K562 (cell line): ENCODE data around the gene ORMDL2. TPM values are rescaled to one million over a fixed set of nuclear protein-coding genes. Genes with fewer than 3 reads are reported as not detected.

ENCODE experiments used
- ATAC-seq: fragments of 200-7000 bp; cut with Tn5 transposase; 3 replicates; pipeline ENCODE4 v1.9.1; 2020; ENCODE audit warnings: moderate library complexity
- BruUV-seq: library from RNA; stranded (reverse); fragments of 400-500 nt; replicated peaks from 2 replicates; lab custom pipeline; 2021; lab: Mats Ljungman, UMichigan
- CTCF ChIA-PET: fragments of 300-600 bp; formaldehyde crosslinking; extraction: SDS; loops from one replicate; lab custom pipeline; 2021; ENCODE audit warnings: low intra/inter-chr PET ratio; lab: Yijun Ruan, JAX
- POLR2A ChIA-PET: fragments of 300-600, 350-650 bp; sonication (Branson Sonifier 250); formaldehyde crosslinking; extraction: SDS; loops from one replicate; lab custom pipeline; 2021; ENCODE audit warnings: antibody characterized with exemption, inconsistent platforms; lab: Yijun Ruan, JAX
- DNase-seq, 4 experiments: peaks; one replicate each; pipeline versions ENCODE4 v3.0.0 to v3.0.0-alpha.2; 2011 to 2018; ENCODE audit warnings: low spot score in 3 of 4, mixed read lengths in 3 of 4; ENCODE audit errors: extremely low read depth in 1 of 4
- FAIRE-seq: peaks from 2 replicates; lab custom pipeline; 2011; peaks lifted over from hg19 to GRCh38; lab: Jason Lieb, UNC
- H2AFZ ChIP-seq: 2 replicates; pipeline ENCODE4 v1.6.0; 2011; ENCODE audit warnings: low read depth, low read length, control low read depth, inconsistent platforms
- H3K27ac ChIP-seq: fragments of 200-600 bp; 3 replicates; pipeline ENCODE4 v1.8.0; 2011; ENCODE audit warnings: low read depth, mild to moderate bottlenecking, control low read depth, inconsistent platforms, low read length, moderate library complexity, mixed read lengths; ENCODE audit errors: extremely low read depth
- H3K27me3 ChIP-seq, 2 experiments: fragments of 300-600 bp in 1 of 2; 2 replicates in 1 of 2; 3 replicates in 1 of 2; pipeline versions ENCODE4 v1.6.0 to v1.8.0; 2011; ENCODE audit warnings: inconsistent platforms in 2 of 2, low read length in 2 of 2, mild to moderate bottlenecking in 1 of 2, mixed read lengths in 1 of 2, moderate library complexity in 1 of 2; ENCODE audit not compliant: control insufficient read depth in 2 of 2, insufficient read depth in 2 of 2
- H3K36me3 ChIP-seq: fragments of 300-600 bp; 3 replicates; pipeline ENCODE4 v1.8.0; 2011; ENCODE audit warnings: mild to moderate bottlenecking, low read length, inconsistent platforms; ENCODE audit not compliant: control insufficient read depth, insufficient read depth
- H3K4me1 ChIP-seq, 2 experiments: fragments of 200-600 bp in 1 of 2; replicated peaks in 1 of 2; 2 replicates in 1 of 2; 3 replicates in 1 of 2; pipeline versions ENCODE4 v1.5.1 to v1.8.0; 2011; ENCODE audit warnings: inconsistent platforms in 2 of 2, low read length in 2 of 2, mild to moderate bottlenecking in 1 of 2, mixed read lengths in 1 of 2, moderate library complexity in 1 of 2; ENCODE audit not compliant: control insufficient read depth in 2 of 2, insufficient read depth in 2 of 2
- H3K4me2 ChIP-seq: 2 replicates; pipeline ENCODE4 v1.6.1; 2011; ENCODE audit warnings: low read length, control low read depth, inconsistent platforms, mixed read lengths; ENCODE audit not compliant: insufficient read depth
- H3K4me3 ChIP-seq: fragments of 200-600 bp; sonication (generic), shearing (Covaris generic); 2 replicates; pipeline ENCODE4 v1.5.1; 2016; ENCODE audit warnings: control low read depth, inconsistent platforms
- H3K79me2 ChIP-seq: fragments of 200-600 bp; 3 replicates; pipeline ENCODE4 v1.8.0; 2011; ENCODE audit warnings: low read length, inconsistent platforms; ENCODE audit not compliant: control insufficient read depth, insufficient read depth
- H3K9ac ChIP-seq, 2 experiments: 2 replicates each; pipeline versions ENCODE4 v1.6.0 to v1.6.1; 2011; ENCODE audit warnings: low read depth in 2 of 2, low read length in 2 of 2, control low read depth in 1 of 2, inconsistent platforms in 1 of 2, mild to moderate bottlenecking in 1 of 2, mixed read lengths in 1 of 2; ENCODE audit not compliant: insufficient read depth in 1 of 2
- H3K9me1 ChIP-seq: one replicate; pipeline ENCODE4 v1.6.0; 2011; ENCODE audit warnings: inconsistent platforms, mild to moderate bottlenecking, low read length, moderate library complexity; ENCODE audit not compliant: control insufficient read depth, insufficient read depth
- H3K9me3 ChIP-seq: replicated peaks from 2 replicates; pipeline ENCODE4 v1.5.1; 2011; ENCODE audit warnings: low read depth, low read length, inconsistent platforms; ENCODE audit not compliant: control insufficient read depth, insufficient read depth
- H4K20me1 ChIP-seq: replicated peaks from 2 replicates; pipeline ENCODE4 v1.6.1; 2011; ENCODE audit warnings: low read length, inconsistent platforms, mixed read lengths; ENCODE audit not compliant: control insufficient read depth, insufficient read depth
- ATF3 ChIP-seq, 2 experiments: fragments of 450-650 bp in 1 of 2; sonication (generic) in 1 of 2; formaldehyde crosslinking in 1 of 2; IDR thresholded peaks in 1 of 2; conservative IDR thresholded peaks in 1 of 2; 2 replicates each; pipeline versions ENCODE4 v1.6.1 to v1.8.1; 2016 to 2023; ENCODE audit warnings: mild to moderate bottlenecking in 2 of 2, moderate library complexity in 2 of 2, inconsistent platforms in 1 of 2, missing genetic modification reagents in 1 of 2
- JUND ChIP-seq, 2 experiments: IDR thresholded peaks; 2 replicates in 1 of 2; 3 replicates in 1 of 2; pipeline ENCODE4 v1.6.1; 2011; ENCODE audit warnings: borderline replicate concordance in 2 of 2, low read depth in 2 of 2, low read length in 2 of 2, improper control_type of control experiment in 1 of 2, missing biosample characterization in 1 of 2, missing genetic modification characterization in 1 of 2, missing genetic modification reagents in 1 of 2
- RBBP5 ChIP-seq: fragments of 200-600 bp; sonication (generic); IDR thresholded peaks from 2 replicates; pipeline ENCODE4 v1.6.1; 2012; ENCODE audit warnings: borderline replicate concordance, mild to moderate bottlenecking, low read length, control low read depth, inconsistent platforms; ENCODE audit not compliant: insufficient read depth, poor library complexity, severe bottlenecking
- WGBS: fragments of 100-300 bp; shearing (Covaris generic); methylation state at CpG from one replicate; pipeline ENCODE4 v1.1.6; 2016; ENCODE audit warnings: low coverage, mixed read lengths; ENCODE audit not compliant: insufficient coverage; ENCODE audit errors: missing lambda C conversion rate; 5-methylcytosine and 5-hydroxymethylcytosine counted together
- in situ Hi-C: fragments of 300-500 bp; cut with MboI; formaldehyde crosslinking; loops from 4 replicates; pipeline ENCODE4 v1.15.0; 2018; ENCODE audit warnings: inconsistent platforms, mixed read lengths
- intact Hi-C: fragments of 100-400 bp; cut with micrococcal nuclease; formaldehyde crosslinking; loops from 2 replicates; pipeline ENCODE4 v1.14.2; 2022
- polyA plus RNA-seq, 8 experiments: library from polyadenylated mRNA; depleted of rRNA in 4 of 8; stranded (reverse) in 5 of 8; unstranded in 3 of 8; fragments of >200 nt; fragmentation: Nextera tagmentation in 2 of 8; fragmentation: Illumina TruSeq in 1 of 8; extraction: Ambion mirVana in 2 of 8; extraction: Trizol in 1 of 8; gene quantifications; 2 replicates each; pipeline versions ENCODE4 v1.2.1 to v1.2.3, GENCODE V29; 2011 to 2014; ENCODE audit warnings: inconsistent platforms in 1 of 8, missing spikeins in 1 of 8
- total RNA-seq, 7 experiments: library from RNA; depleted of rRNA in 6 of 7; stranded (reverse); fragments of >200 nt in 6 of 7; fragmentation: Illumina TruSeq in 2 of 7; extraction: Trizol in 2 of 7; gene quantifications; 2 replicates each; pipeline versions ENCODE4 v1.2.1 to v1.2.3, GENCODE V29; 2011 to 2021; ENCODE audit warnings: low replicate concordance in 1 of 7

ORMDL2 gene
- total and polyA plus RNA-seq, 9 of the 15 experiments (the other 6 are each of a cell fraction or from before 2014, with no cell fraction given): 9.9 to 113 (median 34.4) TPM

GRCh38 chr12:55831447-55831815, 13.6 kb downstream of the ORMDL2 start:
- ChIA-PET CTCF (no interaction called here), POLR2A (interaction anchor here (0.7 to 8.3 kb wide), 6 partner anchors 8 to 1824 kb away, joined by 3 to 64 read pairs (median 5); partner anchors contain the start of genes ORMDL2 and SARNP)
- Histone ChIP-seq H3K9me1 (no peaks in the 10 kb centered on the region), H3K36me3 (peaks cover 19% of the 10 kb centered on the region; the same call in 2 of the 3 replicates), H3K4me1 (peaks cover 23 to 41% of the 10 kb centered on the region in 2 experiments; a peak in 4 of 5 replicates), H2AFZ (0 out of 2 replicates have a peak overlapping the region, but pooled peaks have one; percentile 46), H3K4me3 (peak overlapping the region; percentile 78), H3K79me2 (peaks cover 37% of the 10 kb centered on the region), H3K27ac (peak overlapping the region; percentile 83; the same call in 2 of the 3 replicates), H4K20me1 (peaks cover 4% of the 10 kb centered on the region; the same call in 1 of the 2 replicates), H3K4me2 (peak overlapping the region; percentile 94), H3K9ac (peak overlapping the region; percentile 82 to 95; a peak in 2 of 4 replicates), H3K9me3 (no peaks in the 10 kb centered on the region), H3K27me3 (no peaks in the 10 kb centered on the region)
- FAIRE-seq: no peak
- no peak for ATAC-seq
- WGBS: 29% methylated on average over 1 of the region's 1 CpG
- intact Hi-C loops: no loop called here
- in situ Hi-C loops: no loop called here
- no TSS peak for BruUV-seq
- DNase-seq: no peak
- TF ChIP-seq JUND (IDR thresholded peaks at IDR 0.05; ENCODE audit: borderline replicate concordance, low read depth, low read length) (0 out of 2 replicates have a peak, but pooled peaks have one; percentile 12), JUND (tag; IDR thresholded peaks at IDR 0.05; ENCODE audit: borderline replicate concordance, low read depth, low read length) (no peak), RBBP5 (no peak), ATF3 (IDR thresholded peaks at IDR 0.05) (0 out of 2 replicates have a peak, but pooled peaks have one; percentile 12), ATF3 (CRISPR knock-in tag; conservative IDR thresholded peaks at IDR 0.05) (no peak)
- TF ChIP-seq, all 486 proteins: peak for 2
